Right renal pelvis (tissue), 4 donors: ENCODE measurements around the gene FAM234B. TPM values are rescaled to one million over a fixed set of nuclear protein-coding genes. Genes with fewer than 3 reads are reported as not detected.

ENCODE experiments used
- DNase-seq, 4 donors: peaks; one replicate each; pipeline ENCODE4 v3.0.0-alpha.2; 2013; ENCODE audit warnings: low read depth in 4 of 4, low spot score in 3 of 4, missing footprints in 1 of 4
- polyA plus RNA-seq, 4 donors: library from polyadenylated mRNA; unstranded; fragments of 120-200 nt; gene quantifications; one replicate each; pipeline ENCODE4 v1.2.1, GENCODE V29; 2013; ENCODE audit not compliant: insufficient read length in 4 of 4

FAM234B gene
- polyA plus RNA-seq, 4 donors, result 10.8 to 13.5 (median 11.0) TPM

- no peak for DNase-seq
Observed at GRCh38 chr12:13105781-13106180, 61.6 kb downstream of the FAM234B start.

GRCh38 chr12:13106666-13107065 lies 62.5 kb downstream of the FAM234B start:
- no peak for DNase-seq

- no peak for DNase-seq
Observed at GRCh38 chr12:13112968-13113367, 68.8 kb downstream of the FAM234B start.

GRCh38 chr12:13114251-13115052 lies 70.3 kb downstream of the FAM234B start:
- DNase-seq, result no peak

- no peak for DNase-seq
Observed at GRCh38 chr12:13116259-13116658, 72.1 kb downstream of the FAM234B start.

- no peak for DNase-seq
Observed at GRCh38 chr12:13117029-13117428, 72.8 kb downstream of the FAM234B start.

GRCh38 chr12:13119826-13120225 lies 75.6 kb downstream of the FAM234B start:
- no peak for DNase-seq

- DNase-seq, result no peak
Observed at GRCh38 chr12:13120413-13120812, 76.2 kb downstream of the FAM234B start.

GRCh38 chr12:13121568-13121967 lies 77.4 kb downstream of the FAM234B start:
- DNase-seq, result no peak

- no peak for DNase-seq
Observed at GRCh38 chr12:13124656-13125505, 80.7 kb downstream of the FAM234B start.

- DNase-seq, result no peak
Observed at GRCh38 chr12:13125996-13126395, 81.8 kb downstream of the FAM234B start.

- no peak for DNase-seq
Observed at GRCh38 chr12:13126494-13126893, 82.3 kb downstream of the FAM234B start.

- no peak for DNase-seq
Observed at GRCh38 chr12:13127444-13127843, 83.3 kb downstream of the FAM234B start.

- no peak for DNase-seq
Observed at GRCh38 chr12:13128291-13128965, 84.2 kb downstream of the FAM234B start.

GRCh38 chr12:13130981-13131380 lies 86.8 kb downstream of the FAM234B start:
- no peak for DNase-seq

Other genes with a start within 250 kb of the FAM234B start
- 10 to 100 TPM; 72.8 to 81.5 (median 78.4) TPM for gene DDX47, start 231.0 kb upstream of the FAM234B start, polyA plus RNA-seq
- gene GPRC5A, start 152.8 kb upstream of the FAM234B start, polyA plus RNA-seq, result 10 to 100 TPM in 1 of 4 donors, 1 to 10 TPM in 3; 8.4 to 10.5 (median 9.7) TPM
- gene GPRC5D, start 92.2 kb upstream of the FAM234B start, polyA plus RNA-seq, result 1 to 10 TPM in 1 of 4 donors, under 1 TPM in 3; 0.37 to 1.0 (median 0.63) TPM
- gene HEBP1, start 44.1 kb upstream of the FAM234B start, polyA plus RNA-seq, result 10 to 100 TPM; 69.7 to 80.0 (median 75.6) TPM
- gene GSG1, start 59.3 kb downstream of the FAM234B start, polyA plus RNA-seq, result under 1 TPM; 0.39 to 0.62 (median 0.55) TPM
- gene EMP1, start 152.3 kb downstream of the FAM234B start, polyA plus RNA-seq, result 100 to 1,000 TPM; 113 to 139 (median 125) TPM